Measurements from ENCODE around the gene ZNF609.
A peak's percentile ranks its signal among the peaks of the same experiment; 100 is the strongest.

ZNF609 gene

DNA sequence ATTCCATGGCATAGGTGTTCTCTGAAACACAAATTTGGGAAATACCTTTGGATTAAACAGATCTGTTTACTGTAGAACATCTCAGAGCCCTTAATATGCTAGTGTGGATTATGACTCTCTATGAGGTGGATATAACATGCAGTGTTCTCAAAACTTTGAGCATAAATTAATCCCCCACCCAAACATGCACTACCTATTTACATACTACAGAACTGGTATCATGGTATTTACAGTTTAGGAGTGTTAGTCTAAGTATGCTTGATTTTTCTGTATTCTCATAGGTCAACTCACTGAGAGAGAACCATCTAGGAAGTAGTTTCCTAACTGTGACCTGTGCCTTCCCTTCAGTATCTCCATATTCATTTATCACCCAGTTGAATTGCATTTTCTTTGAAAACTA lies 30.9 kb upstream of the ZNF609 start:
- CTCF ChIA-PET: interaction anchor here (1.1 to 5.4 kb wide), 4 partner anchors 28 to 252 kb away, joined by 3 to 41 read pairs (median 15); no protein-coding TSS in a partner anchor

DNA sequence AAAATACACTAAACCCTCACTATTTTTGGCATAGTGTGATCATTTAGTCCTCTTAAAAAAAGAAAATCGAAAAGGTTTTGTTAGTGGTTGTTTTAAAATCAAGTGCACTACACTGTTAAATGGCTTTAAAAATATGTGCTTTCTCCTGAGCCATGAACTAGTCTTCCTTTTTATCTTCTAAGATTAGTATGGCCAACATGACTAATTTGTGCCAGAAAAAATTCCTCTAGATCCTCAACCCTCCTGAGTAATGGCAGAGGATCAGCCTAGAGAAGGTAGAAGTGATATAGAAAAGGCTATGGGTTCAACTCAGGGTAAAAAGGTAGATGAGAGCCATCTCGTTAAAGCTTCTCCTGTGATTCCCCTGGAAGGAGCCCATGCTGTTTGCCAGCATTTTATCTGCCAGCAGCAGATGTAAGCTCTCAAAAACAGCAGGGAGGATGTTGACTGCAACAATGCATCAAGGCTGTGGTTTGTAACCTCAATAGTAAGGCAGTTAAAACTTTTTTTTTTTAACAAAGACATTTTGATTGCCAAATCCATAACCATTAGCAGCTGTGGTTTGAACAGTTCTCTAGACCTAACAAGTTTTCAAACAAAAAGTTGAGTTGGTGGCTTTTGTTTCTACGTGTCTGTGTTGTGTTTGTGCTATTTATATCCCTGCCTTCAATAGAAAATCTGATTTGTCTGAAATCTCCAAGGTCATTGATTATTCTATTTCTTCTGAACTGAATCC lies 30.2 kb upstream of the ZNF609 start:
- peak; percentile 91 to 99 (median 97) for DNase-seq

More for the DNA sequence above, 30.9 kb upstream of the ZNF609 start:
- Histone ChIP-seq H3K4me3 (ENCODE audit: control insufficient read depth in 1 of 7, extremely low read depth in 1 of 7, insufficient read depth in 4 of 7, low read depth in 2 of 7, low read length in 6 of 7) (no peak overlapping the region), H3K4me1 (ENCODE audit: control extremely low read depth in 1 of 4, control insufficient read depth in 4 of 4, insufficient read depth in 4 of 4, low read length in 3 of 4) (peaks cover 18 to 41% (median 37%) of the 10 kb centered on the region in 4 experiments), H3K27ac (ENCODE audit: insufficient read depth in 1 of 2, low read depth in 1 of 2, low read length in 2 of 2, poor library complexity in 1 of 2, severe bottlenecking in 2 of 2) (peak overlapping the region; percentile 46 to 73), H3K27me3 (replicated peaks in 2 of 5; ENCODE audit: control insufficient read depth in 4 of 5, insufficient read depth in 5 of 5, low read length in 4 of 5) (no peaks in the 10 kb centered on the region), H3K36me3 (ENCODE audit: control insufficient read depth in 4 of 4, insufficient read depth in 4 of 4, low read length in 3 of 4) (peaks cover 5 to 11% (median 7%) of the 10 kb centered on the region in 4 experiments), H3K9me3 (ENCODE audit: control extremely low read depth in 1 of 5, control insufficient read depth in 4 of 5, insufficient read depth in 2 of 5, low read depth in 1 of 5, low read length in 4 of 5) (no peaks in the 10 kb centered on the region)
- POLR2A ChIA-PET: interaction anchor here (1.0 to 1.4 kb wide), 3 partner anchors 10 to 205 kb away, joined by 3 to 12 read pairs (median 4); no protein-coding TSS in a partner anchor
- DNase-seq: no peak

DNA sequence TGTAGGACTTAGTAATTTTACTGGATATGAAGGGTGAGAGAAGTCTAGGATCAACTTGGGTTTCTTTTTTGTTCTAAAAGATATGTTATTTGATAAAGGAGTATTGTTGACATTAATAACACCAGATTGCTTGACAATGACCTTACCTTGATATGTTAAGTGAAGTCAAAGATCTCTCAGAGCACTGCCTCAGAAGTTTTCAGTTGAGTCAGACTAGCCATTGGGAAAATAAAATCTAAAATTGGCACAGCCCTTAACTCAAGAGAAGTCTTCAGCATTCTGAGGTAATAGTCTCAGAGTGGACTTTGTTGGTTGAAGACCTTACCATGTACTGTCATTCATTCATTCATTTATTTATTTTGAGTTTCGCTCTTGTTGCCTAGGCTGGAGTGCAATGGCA lies 22.4 kb upstream of the ZNF609 start:
- CTCF ChIA-PET: interaction anchor here (0.8 kb wide), 1 partner anchor 22 kb away, joined by 3 read pairs; no protein-coding TSS in a partner anchor

More for the DNA sequence above, 30.2 kb upstream of the ZNF609 start:
- Histone ChIP-seq H3K9me3 (ENCODE audit: control extremely low read depth in 1 of 5, control insufficient read depth in 4 of 5, insufficient read depth in 2 of 5, low read depth in 1 of 5, low read length in 4 of 5) (no peaks in the 10 kb centered on the region), H3K4me1 (ENCODE audit: control extremely low read depth in 1 of 4, control insufficient read depth in 4 of 4, insufficient read depth in 4 of 4, low read length in 3 of 4) (peaks cover 18 to 41% (median 37%) of the 10 kb centered on the region in 4 experiments), H3K36me3 (ENCODE audit: control insufficient read depth in 4 of 4, insufficient read depth in 4 of 4, low read length in 3 of 4) (peaks cover 2 to 9% (median 4%) of the 10 kb centered on the region in 4 experiments), H3K4me3 (ENCODE audit: control insufficient read depth in 1 of 7, extremely low read depth in 1 of 7, insufficient read depth in 4 of 7, low read depth in 2 of 7, low read length in 6 of 7) (peak overlapping the region in 5 of 7 experiments; percentile 6 to 59 (median 42)), H3K27ac (ENCODE audit: insufficient read depth in 1 of 2, low read depth in 1 of 2, low read length in 2 of 2, poor library complexity in 1 of 2, severe bottlenecking in 2 of 2) (peak overlapping the region; percentile 46 to 73), H3K27me3 (replicated peaks in 2 of 5; ENCODE audit: control insufficient read depth in 4 of 5, insufficient read depth in 5 of 5, low read length in 4 of 5) (no peaks in the 10 kb centered on the region)
- 0% methylated on average over 1 of the region's 3 CpGs for WGBS (ENCODE audit: insufficient coverage)
- POLR2A ChIA-PET: interaction anchor here (0.6 to 1.4 kb wide), 7 partner anchors 9 to 265 kb away, joined by 3 to 12 read pairs (median 4); no protein-coding TSS in a partner anchor
- CTCF ChIA-PET: interaction anchor here (1.0 to 1.6 kb wide), 6 partner anchors 26 to 223 kb away, joined by 3 to 7 read pairs (median 3); no protein-coding TSS in a partner anchor

DNA sequence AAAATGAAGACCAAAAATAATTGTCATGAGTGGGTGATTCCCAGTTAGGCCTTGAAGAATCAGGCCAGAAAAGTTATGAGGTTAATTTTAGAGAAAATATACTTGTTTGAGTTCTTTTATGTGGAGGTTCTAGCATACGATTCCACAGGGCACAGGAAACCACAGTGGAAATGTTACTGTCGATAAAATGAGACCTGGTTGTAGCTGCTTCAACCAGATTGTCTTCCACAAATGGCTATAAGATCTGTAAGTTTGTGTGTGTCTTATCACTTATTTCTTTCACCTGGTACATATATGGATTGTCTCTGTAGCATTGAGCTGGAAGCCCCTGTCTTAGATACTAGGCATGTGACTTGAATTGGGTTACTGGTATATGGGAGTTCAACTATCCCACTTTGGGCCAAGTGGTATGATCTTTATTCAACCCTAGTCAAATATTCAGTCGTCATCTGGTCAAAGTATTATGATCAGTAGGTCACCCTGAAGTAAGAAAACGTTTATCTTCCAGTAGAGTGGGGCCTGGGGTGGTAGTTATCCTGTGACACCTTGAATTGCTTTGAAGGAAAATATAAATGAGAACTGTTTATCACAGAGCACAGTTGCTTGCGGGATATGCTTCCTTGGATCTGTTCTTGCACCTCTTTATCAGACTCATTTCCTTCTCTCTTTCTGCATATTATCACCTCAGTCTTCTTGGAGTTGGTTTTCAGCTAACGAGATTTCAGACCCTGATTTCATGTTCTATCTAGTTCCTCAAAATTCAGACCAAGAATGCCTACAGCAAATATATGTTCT lies 21.5 kb upstream of the ZNF609 start:
- H3K4me3 ChIP-seq (ENCODE audit: control insufficient read depth in 1 of 7, extremely low read depth in 1 of 7, insufficient read depth in 4 of 7, low read depth in 2 of 7, low read length in 6 of 7): peak overlapping the region in 2 of 7 experiments; percentile 11 to 52
- H3K4me1 ChIP-seq (ENCODE audit: control extremely low read depth in 1 of 4, control insufficient read depth in 4 of 4, insufficient read depth in 4 of 4, low read length in 3 of 4): peaks cover 21 to 48% (median 34%) of the 10 kb centered on the region in 4 experiments
- H3K36me3 ChIP-seq (ENCODE audit: control insufficient read depth in 4 of 4, insufficient read depth in 4 of 4, low read length in 3 of 4): no peaks in the 10 kb centered on the region
- WGBS (ENCODE audit: insufficient coverage): 0% methylated on average over 2 of the region's 6 CpGs
- H3K27me3 ChIP-seq (replicated peaks in 2 of 5; ENCODE audit: control insufficient read depth in 4 of 5, insufficient read depth in 5 of 5, low read length in 4 of 5): no peaks in the 10 kb centered on the region
- CTCF ChIA-PET: interaction anchor here (0.8 kb wide), 1 partner anchor 21 kb away, joined by 3 read pairs; no protein-coding TSS in a partner anchor
- peak overlapping the region; percentile 52 to 70 for H3K27ac ChIP-seq (ENCODE audit: insufficient read depth in 1 of 2, low read depth in 1 of 2, low read length in 2 of 2, poor library complexity in 1 of 2, severe bottlenecking in 2 of 2)
- POLR2A ChIA-PET: interaction anchor here (0.6 to 1.9 kb wide), 3 partner anchors 9 to 213 kb away, joined by 5 to 12 read pairs (median 6); partner anchors contain the start of gene ZNF609
- DNase-seq: peak; percentile 85 to 94 (median 91)
- H3K9me3 ChIP-seq (ENCODE audit: control extremely low read depth in 1 of 5, control insufficient read depth in 4 of 5, insufficient read depth in 2 of 5, low read depth in 1 of 5, low read length in 4 of 5): no peaks in the 10 kb centered on the region

More for the DNA sequence above, 22.4 kb upstream of the ZNF609 start:
- H3K27ac ChIP-seq (ENCODE audit: insufficient read depth in 1 of 2, low read depth in 1 of 2, low read length in 2 of 2, poor library complexity in 1 of 2, severe bottlenecking in 2 of 2): peak overlapping the region; percentile 4 to 27
- H3K36me3 ChIP-seq (ENCODE audit: control insufficient read depth in 4 of 4, insufficient read depth in 4 of 4, low read length in 3 of 4): no peaks in the 10 kb centered on the region
- H3K9me3 ChIP-seq (ENCODE audit: control extremely low read depth in 1 of 5, control insufficient read depth in 4 of 5, insufficient read depth in 2 of 5, low read depth in 1 of 5, low read length in 4 of 5): no peaks in the 10 kb centered on the region
- H3K27me3 ChIP-seq (replicated peaks in 2 of 5; ENCODE audit: control insufficient read depth in 4 of 5, insufficient read depth in 5 of 5, low read length in 4 of 5): no peaks in the 10 kb centered on the region
- POLR2A ChIA-PET: no interaction called here
- H3K4me1 ChIP-seq (ENCODE audit: control extremely low read depth in 1 of 4, control insufficient read depth in 4 of 4, insufficient read depth in 4 of 4, low read length in 3 of 4): peaks cover 15 to 41% (median 26%) of the 10 kb centered on the region in 4 experiments
- H3K4me3 ChIP-seq (ENCODE audit: control insufficient read depth in 1 of 7, extremely low read depth in 1 of 7, insufficient read depth in 4 of 7, low read depth in 2 of 7, low read length in 6 of 7): no peak overlapping the region
- no peak for DNase-seq
- no CpG with 5 or more reads among the region's 1 CpG for WGBS (ENCODE audit: insufficient coverage)

DNA sequence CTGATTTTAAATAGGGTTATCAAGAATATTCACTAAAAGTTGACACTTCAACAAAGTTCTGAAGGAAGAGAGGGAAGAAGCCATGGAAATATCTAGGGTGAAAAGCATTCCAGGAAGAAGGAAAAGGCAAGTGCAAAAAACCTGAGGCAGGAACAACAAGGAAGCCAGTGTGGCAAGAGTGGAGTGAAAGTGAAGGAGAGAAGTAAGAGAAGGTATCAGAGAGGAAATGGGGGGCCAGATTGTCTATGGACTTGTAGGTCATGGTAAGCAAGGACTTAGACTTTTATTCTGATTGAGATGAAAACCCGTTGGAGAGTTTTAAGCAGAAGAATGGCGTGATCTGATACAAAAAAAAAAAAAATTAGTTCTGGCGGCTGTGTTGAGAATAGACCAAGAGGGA lies 18.5 kb upstream of the ZNF609 start:
- Histone ChIP-seq H3K4me3 (ENCODE audit: control insufficient read depth in 1 of 7, extremely low read depth in 1 of 7, insufficient read depth in 4 of 7, low read depth in 2 of 7, low read length in 6 of 7) (no peak overlapping the region), H3K27ac (ENCODE audit: insufficient read depth in 1 of 2, low read depth in 1 of 2, low read length in 2 of 2, poor library complexity in 1 of 2, severe bottlenecking in 2 of 2) (no peak overlapping the region), H3K9me3 (ENCODE audit: control extremely low read depth in 1 of 5, control insufficient read depth in 4 of 5, insufficient read depth in 2 of 5, low read depth in 1 of 5, low read length in 4 of 5) (no peaks in the 10 kb centered on the region), H3K36me3 (ENCODE audit: control insufficient read depth in 4 of 4, insufficient read depth in 4 of 4, low read length in 3 of 4) (no peaks in the 10 kb centered on the region), H3K4me1 (ENCODE audit: control extremely low read depth in 1 of 4, control insufficient read depth in 4 of 4, insufficient read depth in 4 of 4, low read length in 3 of 4) (peaks cover 26 to 60% (median 43%) of the 10 kb centered on the region in 4 experiments), H3K27me3 (replicated peaks in 2 of 5; ENCODE audit: control insufficient read depth in 4 of 5, insufficient read depth in 5 of 5, low read length in 4 of 5) (no peaks in the 10 kb centered on the region)
- POLR2A ChIA-PET: interaction anchor here (1.5 kb wide), 1 partner anchor 12 kb away, joined by 3 read pairs; no protein-coding TSS in a partner anchor
- no peak for DNase-seq
- CTCF ChIA-PET: interaction anchor here (1.0 kb wide), 1 partner anchor 11 kb away, joined by 4 read pairs; no protein-coding TSS in a partner anchor
- WGBS (ENCODE audit: insufficient coverage): 82% methylated on average over 3 of the region's 3 CpGs

DNA sequence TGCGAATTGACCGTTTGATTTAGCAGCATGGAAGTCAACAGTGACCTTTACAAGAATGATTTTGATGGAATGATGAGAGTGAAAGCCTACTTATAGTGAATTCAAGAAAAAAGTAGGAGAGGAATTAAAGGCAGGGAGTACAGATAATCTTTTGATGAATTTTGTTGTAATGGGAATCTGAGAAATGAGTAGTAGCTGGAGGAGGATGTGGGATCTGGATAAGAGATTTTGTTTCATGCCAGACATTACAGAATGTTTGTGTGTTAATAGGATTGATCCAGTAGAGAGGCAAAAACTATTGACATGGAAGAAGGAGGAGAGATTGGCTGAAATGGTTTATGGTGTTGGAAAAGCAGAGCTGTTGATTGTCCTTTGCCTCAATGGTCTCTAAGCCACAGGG lies 17.4 kb upstream of the ZNF609 start:
- H3K36me3 ChIP-seq (ENCODE audit: control insufficient read depth in 4 of 4, insufficient read depth in 4 of 4, low read length in 3 of 4): peaks cover 0 to 3% (median 0%) of the 10 kb centered on the region in 4 experiments
- ChIA-PET POLR2A (no interaction called here), CTCF (interaction anchor here (0.9 kb wide), 1 partner anchor 10 kb away, joined by 3 read pairs; no protein-coding TSS in a partner anchor)
- H3K27ac ChIP-seq (ENCODE audit: insufficient read depth in 1 of 2, low read depth in 1 of 2, low read length in 2 of 2, poor library complexity in 1 of 2, severe bottlenecking in 2 of 2): no peak overlapping the region
- peaks cover 24 to 58% (median 44%) of the 10 kb centered on the region in 4 experiments for H3K4me1 ChIP-seq (ENCODE audit: control extremely low read depth in 1 of 4, control insufficient read depth in 4 of 4, insufficient read depth in 4 of 4, low read length in 3 of 4)
- DNase-seq: no peak
- H3K9me3 ChIP-seq (ENCODE audit: control extremely low read depth in 1 of 5, control insufficient read depth in 4 of 5, insufficient read depth in 2 of 5, low read depth in 1 of 5, low read length in 4 of 5): no peaks in the 10 kb centered on the region
- no peaks in the 10 kb centered on the region for H3K27me3 ChIP-seq (replicated peaks in 2 of 5; ENCODE audit: control insufficient read depth in 4 of 5, insufficient read depth in 5 of 5, low read length in 4 of 5)
- no peak overlapping the region for H3K4me3 ChIP-seq (ENCODE audit: control insufficient read depth in 1 of 7, extremely low read depth in 1 of 7, insufficient read depth in 4 of 7, low read depth in 2 of 7, low read length in 6 of 7)
- WGBS (ENCODE audit: insufficient coverage): 100% methylated on average over 1 of the region's 2 CpGs
